ENCODE results near the gene SMIM10. TPM values are rescaled to one million over a fixed set of nuclear protein-coding genes. Genes with fewer than 3 reads are reported as not detected.
A peak's percentile ranks its signal among the peaks of the same experiment; 100 is the strongest.

The SMIM10 gene
- total and polyA plus RNA-seq, 2 of the 13 experiments (the other 11 are each of a cell fraction or from before 2014, with no cell fraction given): not detected

GRCh38 chrX:134948333-134949241, 42.2 kb upstream of the SMIM10 start (continued):
- TF ChIP-seq GPN1 (CRISPR knock-in tag; IDR thresholded peaks at IDR 0.05; ENCODE audit: borderline replicate concordance) (no peak), NR2F6 (IDR thresholded peaks at IDR 0.05) (peak; percentile 77), NR2F6 (CRISPR knock-in tag; IDR thresholded peaks at IDR 0.05) (peak; percentile 74), SRSF4 (IDR thresholded peaks at IDR 0.05; ENCODE audit: low read depth, low read length, poor library complexity, severe bottlenecking) (no peak), ZNF773 (CRISPR knock-in tag; IDR thresholded peaks at IDR 0.05; ENCODE audit: borderline replicate concordance) (no peak), POLR2A (IDR thresholded peaks at IDR 0.05; ENCODE audit: insufficient read depth in 1 of 2, low read depth in 2 of 2, low read length in 2 of 2) (no peak), NFE2L1 (CRISPR knock-in tag; IDR thresholded peaks at IDR 0.05; ENCODE audit: borderline replicate concordance) (no peak), ZNF230 (CRISPR knock-in tag; IDR thresholded peaks at IDR 0.05) (no peak), KLF13 (CRISPR knock-in tag; IDR thresholded peaks at IDR 0.05) (no peak), MATR3 (CRISPR knock-in tag; IDR thresholded peaks at IDR 0.05) (no peak), ZNF263 (CRISPR knock-in tag; IDR thresholded peaks at IDR 0.05) (no peak), JARID2 (CRISPR knock-in tag; IDR thresholded peaks at IDR 0.05; ENCODE audit: insufficient replicate concordance) (no peak), TFAP4 (IDR thresholded peaks at IDR 0.05; ENCODE audit: borderline replicate concordance, low read depth) (no peak), ZKSCAN8 (CRISPR knock-in tag; IDR thresholded peaks at IDR 0.05; ENCODE audit: borderline replicate concordance) (no peak), ARNT (IDR thresholded peaks at IDR 0.05) (no peak), USF2 (IDR thresholded peaks at IDR 0.05; ENCODE audit: low read depth, low read length) (no peak), USF2 (CRISPR knock-in tag; IDR thresholded peaks at IDR 0.05; ENCODE audit: borderline replicate concordance) (no peak), ZNF543 (CRISPR knock-in tag; IDR thresholded peaks at IDR 0.05) (no peak), CTCF (CRISPR knock-in tag; IDR thresholded peaks at IDR 0.05) (no peak), HNRNPK (IDR thresholded peaks at IDR 0.05; ENCODE audit: low read depth, low read length, poor library complexity, severe bottlenecking) (no peak), SP2 (CRISPR knock-in tag; IDR thresholded peaks at IDR 0.05) (no peak), CERS6 (CRISPR knock-in tag; IDR thresholded peaks at IDR 0.05) (no peak), ZNF18 (CRISPR knock-in tag; IDR thresholded peaks at IDR 0.05; ENCODE audit: insufficient replicate concordance) (no peak)
